GM18873 (cell line): ENCODE results near the gene SSBP2.

Experiments used
- ATAC-seq: cut with Tn5 transposase; IDR thresholded peaks from one replicate; pipeline ENCODE4 v1.9.1; 2021; ENCODE audit warnings: mild to moderate bottlenecking, moderate library complexity, moderate number of reproducible peaks; ENCODE audit not compliant: unreplicated experiment, low FRiP score

Gene SSBP2

DNA sequence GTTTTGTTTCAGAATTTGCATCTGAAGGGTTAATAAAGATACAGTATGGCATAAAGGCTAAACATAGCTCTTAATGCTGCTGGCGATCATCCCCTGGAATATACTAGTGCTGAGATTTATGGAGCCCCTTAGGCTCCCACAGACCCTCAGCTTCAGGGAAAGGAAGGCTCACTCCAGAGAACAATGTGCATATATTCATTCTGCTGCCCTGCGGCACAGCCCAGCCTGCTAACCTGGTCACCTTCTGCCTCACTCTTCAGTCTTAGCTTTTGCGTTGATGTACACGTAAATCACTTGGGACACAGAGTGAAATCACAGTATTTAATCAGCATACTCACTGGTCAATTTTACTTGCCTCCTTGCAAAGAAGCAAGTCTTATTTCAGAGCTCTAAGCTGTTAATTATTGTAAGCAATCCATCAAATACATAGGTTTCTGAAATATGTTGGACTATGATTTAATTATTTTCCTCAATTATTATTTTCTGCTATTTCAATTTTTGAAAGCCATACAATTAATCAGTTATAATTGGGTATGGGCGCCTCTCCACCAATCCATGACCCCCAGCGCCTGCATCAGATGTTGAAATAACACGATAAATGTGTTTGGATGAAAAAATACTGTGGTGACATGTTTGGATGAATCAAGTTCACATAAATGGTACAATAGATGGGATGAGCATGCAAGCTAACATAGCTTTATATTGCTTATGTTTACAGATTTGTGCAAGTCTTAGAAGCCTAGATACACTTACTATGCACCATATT lies 345.6 kb downstream of the SSBP2 start:
- ATAC-seq = no peak

DNA sequence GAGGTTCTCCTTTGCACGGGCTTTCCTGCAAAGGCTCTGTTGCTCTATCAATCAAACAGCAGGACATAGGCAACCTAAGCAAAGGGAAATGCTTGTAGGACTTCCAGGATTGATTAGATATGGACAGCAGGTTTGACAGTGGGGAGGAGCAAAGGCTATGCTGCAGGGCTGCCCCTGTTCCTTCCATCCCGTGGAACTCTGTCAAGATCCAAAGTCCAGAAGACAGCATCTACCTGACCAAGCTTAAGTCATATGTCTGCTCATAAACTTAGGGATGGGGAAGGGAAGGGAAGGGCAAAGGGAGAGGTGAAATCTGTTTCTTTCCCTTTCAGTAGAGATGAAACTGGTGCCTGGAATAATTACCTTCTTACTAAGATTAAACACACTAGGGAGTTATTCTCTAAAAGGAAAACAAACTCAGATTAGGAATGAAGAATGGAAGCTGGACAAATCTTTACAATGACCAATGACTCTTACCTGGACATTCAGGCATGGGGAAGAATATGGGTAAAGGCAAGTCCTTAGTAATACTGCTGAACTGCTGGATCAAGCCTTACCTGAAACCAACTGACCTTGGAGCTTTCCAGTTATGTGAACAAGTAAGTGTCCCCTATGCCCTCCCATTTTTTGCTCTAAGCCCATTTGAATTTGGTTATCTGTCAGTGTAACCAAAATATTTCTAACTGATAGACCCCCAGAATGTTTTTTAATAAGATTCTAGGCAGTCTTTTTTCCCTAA lies 348.5 kb downstream of the SSBP2 start:
- ATAC-seq = no peak

DNA sequence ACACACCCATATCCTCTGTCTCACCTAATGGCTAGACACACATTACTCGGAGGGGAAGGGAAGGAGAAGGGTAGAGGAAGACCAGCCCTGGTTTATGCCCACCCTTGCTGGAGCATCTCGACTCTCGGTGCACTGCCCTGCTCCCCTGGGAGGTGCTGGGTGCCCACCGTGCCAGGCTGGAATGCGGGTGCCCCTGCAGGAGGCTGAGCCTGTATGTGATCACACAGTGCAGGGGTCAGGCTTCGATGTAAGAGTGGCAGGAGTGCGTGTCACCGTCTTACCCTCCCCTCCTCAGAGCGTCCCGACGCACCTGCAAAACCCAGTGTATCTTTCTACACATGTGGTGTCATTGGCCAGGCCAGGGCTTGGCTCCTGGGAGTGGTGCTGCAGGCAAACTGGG lies 349.6 kb downstream of the SSBP2 start:
- ATAC-seq = no peak

DNA sequence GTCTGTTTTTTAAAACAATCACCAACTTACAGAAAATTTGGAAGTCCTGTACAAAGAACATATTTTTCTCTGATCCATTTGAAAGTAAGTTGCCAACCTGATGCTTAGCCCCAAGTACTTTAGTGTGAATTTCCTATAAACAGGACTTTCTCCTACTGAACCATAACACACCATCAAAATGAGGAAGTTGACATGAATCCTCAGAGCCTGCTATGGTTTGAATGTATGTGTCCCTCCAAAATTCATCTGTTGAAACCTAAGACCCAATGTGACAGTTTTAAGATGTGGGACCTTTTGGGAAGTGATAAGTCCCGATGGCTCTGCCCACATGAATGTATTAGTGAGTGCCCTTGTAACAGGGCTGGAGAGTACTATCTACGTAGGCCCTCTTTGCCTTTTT lies 350.5 kb downstream of the SSBP2 start:
- ATAC-seq = no peak

GRCh38 chr5:81398741-81399140 lies 352.2 kb downstream of the SSBP2 start:
- no peak for ATAC-seq

GRCh38 chr5:81397176-81397575 lies 353.7 kb downstream of the SSBP2 start:
- no peak for ATAC-seq

DNA sequence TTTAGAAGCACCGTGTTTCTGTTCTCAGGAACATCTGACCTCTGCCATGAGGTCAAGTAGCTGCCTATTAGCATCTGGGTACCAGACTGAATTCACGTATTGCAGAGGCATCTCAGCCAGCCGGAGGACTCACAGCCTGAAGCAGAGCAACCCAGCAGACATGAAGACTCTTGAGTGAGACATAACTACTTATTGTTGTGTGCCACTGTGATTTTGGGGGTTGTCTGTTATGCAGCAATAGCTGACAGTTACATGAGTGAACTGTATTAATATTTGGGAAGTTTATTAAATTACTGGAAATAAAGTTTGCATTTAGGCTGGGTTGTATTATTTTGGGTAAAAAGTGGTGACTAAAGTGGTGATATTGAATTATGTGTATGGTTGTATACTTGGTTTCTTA lies 355.6 kb downstream of the SSBP2 start:
- ATAC-seq = no peak

GRCh38 chr5:81393783-81394718 lies 356.8 kb downstream of the SSBP2 start, which contains the start of gene ACOT12:
TSS of gene ACOT12 (minus strand) at chr5:81394134. CDS start at chr5:81394114, 20 bp downstream.
- ATAC-seq = no peak

DNA sequence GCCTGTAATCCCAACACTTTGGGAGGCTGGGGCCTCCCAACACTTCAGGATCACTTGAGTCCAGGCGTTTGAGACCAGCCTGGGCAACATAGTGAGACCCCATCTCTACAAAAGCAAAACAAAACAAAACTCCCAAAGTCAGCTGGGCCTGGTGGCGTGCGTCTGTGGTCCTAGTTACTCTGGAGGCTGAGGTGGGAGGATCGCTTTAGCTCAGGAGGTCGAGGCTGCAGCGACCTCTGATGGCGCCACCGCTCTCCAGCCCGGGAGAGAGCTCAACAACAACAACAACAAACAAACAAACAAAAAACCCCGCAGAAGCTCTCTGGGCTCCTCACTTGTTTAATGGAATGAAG lies 357.5 kb downstream of the SSBP2 start:
- ATAC-seq = no peak

GRCh38 chr5:81389025-81389424 lies 361.9 kb downstream of the SSBP2 start:
- no peak for ATAC-seq

DNA sequence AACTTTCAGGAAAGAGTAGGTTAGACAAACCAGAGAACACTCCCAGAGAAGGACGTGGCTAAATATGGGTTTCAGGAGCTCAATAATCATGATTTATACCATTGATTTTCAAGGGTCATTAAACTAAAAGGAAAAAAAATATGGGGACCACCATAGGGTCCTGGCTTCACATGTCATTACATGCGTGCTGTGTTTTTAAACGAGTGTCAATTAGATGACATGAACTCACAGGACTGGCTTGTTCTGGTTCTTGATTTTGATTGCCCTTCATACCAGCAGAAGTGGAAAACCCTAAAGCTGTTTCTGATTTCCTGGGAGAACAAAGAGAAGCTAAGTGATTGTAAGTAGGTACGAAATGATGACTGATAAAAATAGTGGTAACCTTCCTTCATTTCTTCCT lies 362.7 kb downstream of the SSBP2 start:
- no peak for ATAC-seq

- ATAC-seq = no peak
These were observed 367.0 kb downstream of the SSBP2 start for GRCh38 chr5:81383867-81384266.

DNA sequence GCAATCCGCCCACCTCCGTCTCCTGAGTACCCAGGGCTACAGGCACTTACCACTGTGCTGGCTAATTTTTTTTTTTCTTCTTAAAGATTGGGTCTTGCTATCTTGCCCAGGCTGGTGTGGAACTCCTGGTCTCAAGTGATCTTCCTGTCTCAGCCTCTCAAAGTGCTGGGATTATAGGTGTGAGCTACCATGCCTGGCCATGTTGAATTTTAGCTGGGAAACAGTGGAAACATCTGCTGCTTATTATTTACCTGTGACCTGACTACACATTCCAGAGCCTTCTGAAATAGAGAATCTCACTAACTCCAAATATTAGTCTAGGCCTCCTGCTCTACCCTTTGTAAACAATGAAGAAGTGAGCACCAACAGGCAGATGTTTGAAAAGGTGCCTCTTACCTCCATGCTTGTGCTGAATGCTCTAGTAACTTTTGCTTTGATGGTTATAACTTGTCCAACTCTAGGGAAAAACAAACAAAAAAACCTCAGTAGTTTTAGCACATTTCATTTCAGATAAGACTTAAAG lies 379.5 kb downstream of the SSBP2 start:
- ATAC-seq = no peak

DNA sequence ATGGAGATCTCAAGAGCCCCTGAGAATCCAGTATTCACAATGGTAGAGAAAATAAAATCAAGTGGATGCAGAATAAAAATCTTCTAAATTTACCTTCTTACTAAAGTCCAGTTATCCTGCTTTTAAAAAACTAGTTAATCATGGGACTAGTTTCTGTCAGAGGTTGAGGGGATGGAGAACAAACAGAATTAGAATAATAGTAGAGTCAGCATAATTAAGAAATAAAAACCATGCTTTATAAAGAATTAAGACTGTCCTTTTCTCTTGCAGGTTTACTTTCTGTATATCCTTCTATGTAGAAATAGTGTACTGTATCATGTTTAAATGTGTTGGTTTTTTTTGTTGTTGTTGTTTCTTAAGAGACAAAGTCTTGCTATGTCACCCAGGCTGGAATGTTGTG lies 380.0 kb downstream of the SSBP2 start:
- ATAC-seq = no peak

DNA sequence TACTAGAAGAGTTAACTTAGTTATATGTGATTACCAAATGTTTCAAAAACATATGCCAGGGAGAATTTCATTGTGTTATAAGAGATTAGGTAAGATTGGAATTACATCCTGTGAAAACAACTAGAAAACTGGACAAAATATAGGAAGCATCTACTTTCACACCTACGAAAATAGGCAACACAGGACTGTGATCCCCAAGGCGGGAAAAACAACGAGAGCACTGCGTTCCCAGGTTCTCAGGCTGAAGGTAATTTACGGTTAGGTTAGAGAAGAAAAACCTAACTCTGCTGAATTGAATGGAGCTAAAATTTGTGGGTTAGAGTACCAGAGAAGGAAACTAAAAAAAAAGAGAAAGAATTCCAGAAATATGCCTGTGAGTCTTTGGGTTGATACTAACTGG lies 385.4 kb downstream of the SSBP2 start:
- no peak for ATAC-seq

DNA sequence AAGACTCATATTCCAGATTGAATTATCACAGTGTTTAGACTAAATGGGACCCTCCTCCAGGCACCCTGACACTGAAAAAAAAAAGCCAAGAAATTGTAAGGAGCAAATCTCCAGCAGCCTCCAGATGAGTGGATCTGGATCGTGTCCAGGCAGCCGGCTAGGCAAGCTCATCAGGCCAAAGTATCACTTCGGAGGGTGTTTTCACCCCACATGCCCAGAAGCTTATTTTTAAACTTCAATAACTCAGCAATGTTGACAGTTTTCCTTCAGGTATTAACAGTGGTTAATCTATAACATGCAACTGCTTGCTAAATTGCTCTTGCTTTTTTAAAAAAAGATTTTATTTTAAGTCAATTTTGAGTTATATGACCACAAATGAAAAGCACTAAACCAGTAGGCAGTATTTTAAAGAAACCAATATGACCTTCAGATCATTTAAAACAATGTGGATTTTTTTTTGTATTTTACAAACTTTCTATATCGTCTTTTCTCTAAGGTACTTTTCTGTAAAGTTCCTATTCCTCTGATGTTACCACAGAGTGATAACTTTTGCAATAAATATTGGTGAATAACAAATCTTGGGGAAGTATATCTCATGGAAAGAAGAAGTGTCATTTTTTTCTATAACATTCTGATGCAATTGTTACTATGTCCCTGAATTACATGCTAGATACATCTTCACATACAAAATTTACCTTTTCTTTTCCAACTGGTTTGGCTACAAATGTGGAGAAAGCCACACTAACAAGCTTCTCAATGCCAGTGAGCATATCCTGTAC lies 387.6 kb downstream of the SSBP2 start:
- no peak for ATAC-seq
